H9 (cell line): Measurements from ENCODE around the gene BUB3. TPM values are rescaled to one million over a fixed set of nuclear protein-coding genes. Genes with fewer than 3 reads are reported as not detected.

Experiments
- DNase-seq: peaks from one replicate; pipeline ENCODE4 v3.0.0-alpha.2; 2017
- H2AFZ ChIP-seq: one replicate; pipeline ENCODE4 v1.6.1; 2013; ENCODE audit warnings: mild to moderate bottlenecking, low read length, control low read depth, moderate library complexity
- H2AK5ac ChIP-seq: 2 replicates; pipeline ENCODE4 v1.6.1; 2013; ENCODE audit warnings: low read length, control low read depth, mixed read lengths; ENCODE audit not compliant: insufficient read length
- H2BK120ac ChIP-seq: one replicate; pipeline ENCODE4 v1.6.1; 2013; ENCODE audit warnings: low read depth, mild to moderate bottlenecking, low read length, control low read depth, inconsistent platforms; ENCODE audit not compliant: poor library complexity, severe bottlenecking
- H2BK12ac ChIP-seq: 2 replicates; pipeline ENCODE4 v1.6.1; 2013; ENCODE audit warnings: low read length, control low read depth, mixed read lengths, low read depth; ENCODE audit not compliant: insufficient read length
- H2BK15ac ChIP-seq: 2 replicates; pipeline ENCODE4 v1.6.1; 2013; ENCODE audit warnings: low read depth, low read length, control low read depth
- H2BK20ac ChIP-seq: one replicate; pipeline ENCODE4 v1.6.1; 2013; ENCODE audit warnings: low read depth, mild to moderate bottlenecking, low read length, control low read depth, inconsistent platforms; ENCODE audit not compliant: poor library complexity, severe bottlenecking
- H2BK5ac ChIP-seq: 2 replicates; pipeline ENCODE4 v1.6.1; 2013; ENCODE audit warnings: low read length, control low read depth, mixed read lengths; ENCODE audit not compliant: insufficient read length
- H3K14ac ChIP-seq: 2 replicates; pipeline ENCODE4 v1.6.1; 2013; ENCODE audit warnings: low read length, control low read depth; ENCODE audit not compliant: insufficient read depth
- H3K18ac ChIP-seq: 2 replicates; pipeline ENCODE4 v1.6.1; 2013; ENCODE audit warnings: low read depth, mild to moderate bottlenecking, mixed read lengths, low read length, control low read depth; ENCODE audit not compliant: insufficient read length
- H3K23ac ChIP-seq: 2 replicates; pipeline ENCODE4 v1.6.1; 2013; ENCODE audit warnings: low read length, control low read depth, mixed read lengths, low read depth; ENCODE audit not compliant: insufficient read length
- H3K23me2 ChIP-seq: 2 replicates; pipeline ENCODE4 v1.6.1; 2013; ENCODE audit warnings: low read depth, mild to moderate bottlenecking, mixed read lengths, low read length, control low read depth; ENCODE audit not compliant: insufficient read length, poor library complexity, severe bottlenecking
- H3K27ac ChIP-seq: 2 replicates; pipeline ENCODE4 v1.5.1; 2013; ENCODE audit warnings: low read length, control low read depth, mixed read lengths, low read depth; ENCODE audit not compliant: insufficient read length
- H3K27me3 ChIP-seq: 2 replicates; pipeline ENCODE4 v1.6.1; 2013; ENCODE audit warnings: low read length, control low read depth, inconsistent platforms; ENCODE audit not compliant: insufficient read depth
- H3K4ac ChIP-seq: 2 replicates; pipeline ENCODE4 v1.6.1; 2013; ENCODE audit warnings: low read depth, mild to moderate bottlenecking, control low read depth, inconsistent platforms, low read length, moderate library complexity
- H3K4me1 ChIP-seq: 2 replicates; pipeline ENCODE4 v1.6.1; 2013; ENCODE audit warnings: low read length, control low read depth, inconsistent platforms; ENCODE audit not compliant: insufficient read depth
- H3K4me2 ChIP-seq: 2 replicates; pipeline ENCODE4 v1.6.1; 2013; ENCODE audit warnings: low read length, control low read depth, mixed read lengths; ENCODE audit not compliant: insufficient read length, insufficient read depth
- H3K56ac ChIP-seq: 2 replicates; pipeline ENCODE4 v1.6.1; 2013; ENCODE audit warnings: low read depth, mild to moderate bottlenecking, mixed read lengths, low read length, control low read depth; ENCODE audit not compliant: insufficient read length
- H3K79me1 ChIP-seq: 2 replicates; pipeline ENCODE4 v1.6.1; 2013; ENCODE audit warnings: low read depth, mild to moderate bottlenecking, moderate library complexity, low read length, control low read depth, inconsistent platforms; ENCODE audit not compliant: insufficient read depth, poor library complexity, severe bottlenecking
- H3K79me2 ChIP-seq: 2 replicates; pipeline ENCODE4 v1.6.1; 2013; ENCODE audit warnings: low read length, control low read depth, inconsistent platforms; ENCODE audit not compliant: insufficient read depth
- H3K9ac ChIP-seq: 2 replicates; pipeline ENCODE4 v1.6.1; 2013; ENCODE audit warnings: low read length, control low read depth, mixed read lengths; ENCODE audit not compliant: insufficient read length; ENCODE audit errors: extremely low read depth
- H3K9me3 ChIP-seq: one replicate; pipeline ENCODE4 v1.6.1; 2013; ENCODE audit warnings: low read depth, low read length, inconsistent platforms; ENCODE audit not compliant: control insufficient read depth
- H3T11ph ChIP-seq: one replicate; pipeline ENCODE4 v1.6.1; 2013; ENCODE audit warnings: mild to moderate bottlenecking, low read length, control low read depth, inconsistent platforms
- H4K20me1 ChIP-seq: one replicate; pipeline ENCODE4 v1.6.1; 2013; ENCODE audit not compliant: control insufficient read depth, insufficient read length, insufficient read depth
- H4K5ac ChIP-seq: 2 replicates; pipeline ENCODE4 v1.6.1; 2013; ENCODE audit warnings: low read depth, mild to moderate bottlenecking, mixed read lengths, low read length, control low read depth; ENCODE audit not compliant: insufficient read length
- H4K8ac ChIP-seq: replicated peaks from 2 replicates; pipeline ENCODE4 v1.6.1; 2013; ENCODE audit warnings: low read length, control low read depth, mixed read lengths, low read depth; ENCODE audit not compliant: insufficient read length
- H4K91ac ChIP-seq: 2 replicates; pipeline ENCODE4 v1.6.1; 2013; ENCODE audit warnings: low read depth, mild to moderate bottlenecking, moderate library complexity, mixed read lengths, low read length, control low read depth; ENCODE audit not compliant: insufficient read length
- H3K27ac Mint-ChIP-seq, 3 experiments: 2 replicates in 2 of 3; 3 replicates in 1 of 3; pipeline ENCODE4 v1.8.0; 2020 to 2021; ENCODE audit warnings: mixed read lengths in 3 of 3, mild to moderate bottlenecking in 1 of 3, moderate library complexity in 1 of 3
- H3K27me3 Mint-ChIP-seq: 2 replicates; pipeline ENCODE4 v1.8.0; 2021; ENCODE audit warnings: low read depth, mild to moderate bottlenecking, moderate library complexity, mixed read lengths
- H3K36me3 Mint-ChIP-seq, 3 experiments: 2 replicates in 2 of 3; 3 replicates in 1 of 3; pipeline ENCODE4 v1.8.0; 2020 to 2021; ENCODE audit warnings: low read depth in 3 of 3, mixed read lengths in 3 of 3; ENCODE audit not compliant: insufficient read depth in 1 of 3
- H3K4me1 Mint-ChIP-seq, 2 experiments: 2 replicates each; pipeline ENCODE4 v1.8.0; 2020; ENCODE audit warnings: mixed read lengths in 2 of 2
- H3K4me3 Mint-ChIP-seq, 2 experiments: 2 replicates in 1 of 2; 3 replicates in 1 of 2; pipeline ENCODE4 v1.8.0; 2020 to 2021; ENCODE audit warnings: mild to moderate bottlenecking in 2 of 2, mixed read lengths in 2 of 2, moderate library complexity in 1 of 2
- H3K9me3 Mint-ChIP-seq, 2 experiments: 2 replicates in 1 of 2; 3 replicates in 1 of 2; pipeline ENCODE4 v1.8.0; 2020; ENCODE audit warnings: mild to moderate bottlenecking in 2 of 2, mixed read lengths in 2 of 2, moderate library complexity in 1 of 2
- CTCF ChIP-seq: fragments of 200-600 bp; sonication (generic); conservative IDR thresholded peaks from 3 replicates; pipeline ENCODE4 v1.8.0; 2021; ENCODE audit warnings: antibody characterized with exemption, mild to moderate bottlenecking
- WGBS: extraction: QIAGEN DNeasy Blood & Tissue Kit; methylation state at CpG from one replicate; pipeline ENCODE4 v1.1.7; 2013; ENCODE audit warnings: missing lambda C conversion rate, low lambda C conversion rate, mixed read lengths; ENCODE audit not compliant: insufficient read length; ENCODE audit errors: extremely low coverage; 5-methylcytosine and 5-hydroxymethylcytosine counted together
- total RNA-seq: library from RNA; stranded (reverse); gene quantifications from 2 replicates; pipeline ENCODE4 v1.2.1, GENCODE V29; 2021

BUB3 gene
- total RNA-seq, 1 experiment from 2014 or later = 200 TPM

- Histone ChIP-seq H2BK12ac (no peak overlapping the region), H3K27ac (no peak overlapping the region), H2BK5ac (no peak overlapping the region), H2AFZ (no peak overlapping the region), H3K27me3 (no peaks in the 10 kb centered on the region), H4K20me1 (no peaks in the 10 kb centered on the region), H3K9ac (no peak overlapping the region), H2AK5ac (no peak overlapping the region), H3K9me3 (no peaks in the 10 kb centered on the region), H2BK120ac (no peak overlapping the region), H3K4ac (no peak overlapping the region), H3K79me2 (0 out of 2 replicates have a peak, but pooled peaks cover 1% of the 10 kb centered on the region), H4K8ac (no peak overlapping the region), H3T11ph (no peak overlapping the region), H3K4me1 (peaks cover 6% of the 10 kb centered on the region; the same call in 1 of the 2 replicates), H3K56ac (no peak overlapping the region), H2BK20ac (no peak overlapping the region), H3K23me2 (no peaks in the 10 kb centered on the region), H3K18ac (no peak overlapping the region), H3K23ac (no peak overlapping the region), H3K14ac (no peak overlapping the region), H3K4me2 (no peak overlapping the region), H3K79me1 (no peaks in the 10 kb centered on the region), H2BK15ac (no peak overlapping the region), H4K91ac (no peak overlapping the region), H4K5ac (no peak overlapping the region)
- no peak for DNase-seq
- no peak for TF ChIP-seq CTCF
- Mint-ChIP-seq H3K9me3 (no peaks in the 10 kb centered on the region), H3K4me1 (peaks cover 15 to 37% of the 10 kb centered on the region in 2 experiments), H3K27ac (peak overlapping the region in 1 of 3 experiments; percentile 25; a peak in 1 of 7 replicates), H3K36me3 (peaks cover 4 to 6% (median 6%) of the 10 kb centered on the region in 3 experiments; a peak in 6 of 7 replicates), H3K4me3 (no peak overlapping the region), H3K27me3 (no peaks in the 10 kb centered on the region)
- WGBS = no CpG with 5 or more reads among the region's 9 CpGs
Observed at GRCh38 chr10:123194056-123194455, 39.9 kb downstream of the BUB3 start.
